Measurements from ENCODE around the gene NFATC3. TPM values are rescaled to one million over a fixed set of nuclear protein-coding genes. Genes with fewer than 3 reads are reported as not detected.

Gene NFATC3
- total and polyA plus RNA-seq, 2 experiments from 2014 or later: 13.1 to 35.9 TPM

GRCh38 chr16:68086860-68087268, 1.7 kb downstream of the NFATC3 start:
- Histone ChIP-seq H3K9me2 (replicated peaks; ENCODE audit: insufficient read depth) (no peaks in the 10 kb centered on the region), H3K9me3 (ENCODE audit: low read depth) (no peaks in the 10 kb centered on the region), H3K79me2 (peaks cover 61% of the 10 kb centered on the region), H3K27me3 (no peaks in the 10 kb centered on the region), H3K27ac (peak overlapping the region; percentile 93), H4K20me1 (ENCODE audit: insufficient read depth, poor library complexity, severe bottlenecking) (peaks cover 26% of the 10 kb centered on the region), H2AFZ (peak overlapping the region; percentile 78), H3K4me1 (ENCODE audit: insufficient read depth) (peaks cover 34% of the 10 kb centered on the region), H3K4me3 (peak overlapping the region; percentile 96), H3K36me3 (replicated peaks; ENCODE audit: insufficient read depth, low read depth) (no peaks in the 10 kb centered on the region), H3K4me2 (peak overlapping the region; percentile 82)
- TF ChIP-seq EZH2 (IDR thresholded peaks at IDR 0.05; ENCODE audit: borderline replicate concordance) (no peak), EZH2phosphoT487 (IDR thresholded peaks at IDR 0.05; ENCODE audit: low read depth, severe bottlenecking, unreplicated experiment) (no peak), CTCF (IDR thresholded peaks at IDR 0.05; ENCODE audit: poor library complexity) (no peak)
- WGBS (ENCODE audit: low lambda C conversion rate, missing lambda C conversion rate): 18% methylated on average over 6 of the region's 6 CpGs
- DNase-seq (ENCODE audit: low spot score): no peak

GRCh38 chr16:68087688-68088087, 2.5 kb downstream of the NFATC3 start:
- WGBS (ENCODE audit: low lambda C conversion rate, missing lambda C conversion rate): 93% methylated on average over 2 of the region's 2 CpGs
- no peak for TF ChIP-seq EZH2phosphoT487 (IDR thresholded peaks at IDR 0.05; ENCODE audit: low read depth, severe bottlenecking, unreplicated experiment)
- no peak for TF ChIP-seq CTCF (IDR thresholded peaks at IDR 0.05; ENCODE audit: poor library complexity)
- no peak for TF ChIP-seq EZH2 (IDR thresholded peaks at IDR 0.05; ENCODE audit: borderline replicate concordance)
- peak overlapping the region; percentile 82 for H3K4me2 ChIP-seq

DNA sequence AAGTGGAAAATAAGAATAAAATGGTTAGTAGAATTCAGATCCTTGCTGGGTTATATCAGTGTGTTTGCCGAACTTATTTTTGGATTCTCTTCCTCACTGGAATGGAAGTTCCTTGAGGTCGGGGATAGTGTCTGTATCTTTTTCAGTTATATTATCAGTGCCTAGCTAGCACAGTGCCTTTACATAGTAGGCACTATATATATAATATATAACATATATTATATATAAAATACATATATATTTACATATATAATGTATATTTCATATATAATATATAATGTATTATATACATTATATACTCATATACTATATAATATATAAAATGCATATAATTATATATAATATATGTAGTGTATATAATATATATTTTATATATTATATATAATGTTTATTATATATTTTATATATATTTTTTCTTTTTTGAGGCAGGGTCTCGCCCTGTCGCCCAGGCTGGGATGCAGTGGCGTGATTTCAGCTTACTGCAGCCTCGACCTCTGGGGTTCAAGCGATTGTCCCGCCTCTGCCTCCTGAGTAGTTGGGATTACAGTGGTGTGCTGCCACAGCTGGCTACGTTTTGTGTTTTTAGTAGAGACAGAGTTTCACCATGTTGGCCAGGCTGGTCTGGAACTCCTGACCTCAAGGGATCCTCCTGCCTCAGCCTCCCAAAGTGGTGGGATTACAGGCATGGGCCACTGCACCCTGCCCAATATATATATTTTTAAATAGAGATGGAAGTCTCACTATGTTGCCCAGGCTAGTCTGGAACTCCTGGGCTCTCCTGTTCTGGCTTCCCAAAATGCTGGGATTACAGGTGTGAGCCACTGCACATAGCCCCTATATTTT, 3.2 kb downstream of the NFATC3 start:
- H3K4me3 ChIP-seq: no peak overlapping the region
- no peak overlapping the region for H2AFZ ChIP-seq
- H4K20me1 ChIP-seq (ENCODE audit: insufficient read depth, poor library complexity, severe bottlenecking): peaks cover 39% of the 10 kb centered on the region
- H3K4me1 ChIP-seq (ENCODE audit: insufficient read depth): peaks cover 33% of the 10 kb centered on the region
- TF ChIP-seq CTCF (IDR thresholded peaks at IDR 0.05; ENCODE audit: poor library complexity) (no peak), EZH2 (IDR thresholded peaks at IDR 0.05; ENCODE audit: borderline replicate concordance) (no peak), EZH2phosphoT487 (IDR thresholded peaks at IDR 0.05; ENCODE audit: low read depth, severe bottlenecking, unreplicated experiment) (no peak)
- H3K27me3 ChIP-seq: no peaks in the 10 kb centered on the region
- no peak overlapping the region for H3K27ac ChIP-seq
- no peaks in the 10 kb centered on the region for H3K9me2 ChIP-seq (replicated peaks; ENCODE audit: insufficient read depth)
- DNase-seq (ENCODE audit: low spot score): no peak
- peaks cover 76% of the 10 kb centered on the region for H3K79me2 ChIP-seq
- H3K9me3 ChIP-seq (ENCODE audit: low read depth): no peaks in the 10 kb centered on the region
- peak overlapping the region; percentile 82 for H3K4me2 ChIP-seq
- H3K36me3 ChIP-seq (replicated peaks; ENCODE audit: insufficient read depth, low read depth): no peaks in the 10 kb centered on the region
- 93% methylated on average over 9 of the region's 9 CpGs for WGBS (ENCODE audit: low lambda C conversion rate, missing lambda C conversion rate)

More at GRCh38 chr16:68087688-68088087, 2.5 kb downstream of the NFATC3 start:
- Histone ChIP-seq H3K36me3 (replicated peaks; ENCODE audit: insufficient read depth, low read depth) (no peaks in the 10 kb centered on the region), H2AFZ (no peak overlapping the region), H3K27me3 (no peaks in the 10 kb centered on the region), H3K9me2 (replicated peaks; ENCODE audit: insufficient read depth) (no peaks in the 10 kb centered on the region), H3K4me3 (peak overlapping the region; percentile 96), H3K9me3 (ENCODE audit: low read depth) (no peaks in the 10 kb centered on the region), H3K4me1 (ENCODE audit: insufficient read depth) (peaks cover 36% of the 10 kb centered on the region), H4K20me1 (ENCODE audit: insufficient read depth, poor library complexity, severe bottlenecking) (peaks cover 34% of the 10 kb centered on the region), H3K79me2 (peaks cover 70% of the 10 kb centered on the region), H3K27ac (no peak overlapping the region)
- no peak for DNase-seq (ENCODE audit: low spot score)
